ENCODE results near the gene C2CD2.

The C2CD2 gene

GRCh38 chr21:41926117-41926806, 27.6 kb downstream of the C2CD2 start:
- CTCF ChIA-PET = interaction anchor here (1.2 to 1.5 kb wide), 3 partner anchors 20 to 191 kb away, joined by 3 to 5 read pairs (median 3); no protein-coding TSS in a partner anchor
- peak; percentile 53 for DNase-seq
- Mint-ChIP-seq H3K4me1 (peaks cover 69% of the 10 kb centered on the region), H3K27ac (peak overlapping the region; percentile 99), H3K27me3 (no peaks in the 10 kb centered on the region), H3K9me3 (no peaks in the 10 kb centered on the region), H3K4me3 (peak overlapping the region; percentile 92), H3K36me3 (peaks cover 9% of the 10 kb centered on the region)

GRCh38 chr21:41925767-41926116, 28.1 kb downstream of the C2CD2 start:
- Mint-ChIP-seq H3K27me3 (no peaks in the 10 kb centered on the region), H3K4me3 (peak overlapping the region; percentile 92), H3K36me3 (peaks cover 9% of the 10 kb centered on the region), H3K4me1 (peaks cover 69% of the 10 kb centered on the region), H3K27ac (peak overlapping the region; percentile 99), H3K9me3 (no peaks in the 10 kb centered on the region)
- DNase-seq = no peak
- CTCF ChIA-PET = interaction anchor here (1.3 to 1.5 kb wide), 2 partner anchors 19 to 192 kb away, joined by 3 read pairs; no protein-coding TSS in a partner anchor

- no peak for DNase-seq
- H3K9me3 Mint-ChIP-seq = no peaks in the 10 kb centered on the region
- H3K27ac Mint-ChIP-seq = no peak overlapping the region
- peaks cover 9% of the 10 kb centered on the region for H3K36me3 Mint-ChIP-seq
- H3K4me3 Mint-ChIP-seq = no peak overlapping the region
- CTCF ChIA-PET = interaction anchor here (1.2 to 1.4 kb wide), 3 partner anchors 12 to 183 kb away, joined by 3 to 6 read pairs (median 4); no protein-coding TSS in a partner anchor
- no peaks in the 10 kb centered on the region for H3K27me3 Mint-ChIP-seq
- H3K4me1 Mint-ChIP-seq = peaks cover 66% of the 10 kb centered on the region
These were observed 29.5 kb downstream of the C2CD2 start for GRCh38 chr21:41924368-41924754.

- Mint-ChIP-seq H3K36me3 (peaks cover 10% of the 10 kb centered on the region), H3K27me3 (no peaks in the 10 kb centered on the region), H3K4me3 (peak overlapping the region; percentile 41), H3K9me3 (no peaks in the 10 kb centered on the region), H3K27ac (peak overlapping the region; percentile 15), H3K4me1 (peaks cover 63% of the 10 kb centered on the region)
- no peak for DNase-seq
- CTCF ChIA-PET = interaction anchor here (1.2 to 1.4 kb wide), 3 partner anchors 12 to 184 kb away, joined by 3 to 6 read pairs (median 4); no protein-coding TSS in a partner anchor
These were observed 30.0 kb downstream of the C2CD2 start for GRCh38 chr21:41923631-41924367.

GRCh38 chr21:41923186-41923585, 30.6 kb downstream of the C2CD2 start:
- no peak for DNase-seq
- Mint-ChIP-seq H3K27ac (peak overlapping the region; percentile 15), H3K27me3 (no peaks in the 10 kb centered on the region), H3K9me3 (no peaks in the 10 kb centered on the region), H3K4me3 (no peak overlapping the region), H3K4me1 (peaks cover 56% of the 10 kb centered on the region), H3K36me3 (peaks cover 10% of the 10 kb centered on the region)
- CTCF ChIA-PET = interaction anchor here (1.2 to 1.4 kb wide), 2 partner anchors 11 to 184 kb away, joined by 3 to 4 read pairs; no protein-coding TSS in a partner anchor

GRCh38 chr21:41921021-41921420, 32.8 kb downstream of the C2CD2 start:
- no peak for DNase-seq
- no peak overlapping the region for H3K4me3 Mint-ChIP-seq
- H3K27ac Mint-ChIP-seq = no peak overlapping the region
- H3K36me3 Mint-ChIP-seq = peaks cover 16% of the 10 kb centered on the region
- H3K4me1 Mint-ChIP-seq = peaks cover 35% of the 10 kb centered on the region
- CTCF ChIA-PET = no interaction called here
- no peaks in the 10 kb centered on the region for H3K27me3 Mint-ChIP-seq
- no peaks in the 10 kb centered on the region for H3K9me3 Mint-ChIP-seq

GRCh38 chr21:41920476-41920875, 33.3 kb downstream of the C2CD2 start:
- H3K27me3 Mint-ChIP-seq = no peaks in the 10 kb centered on the region
- CTCF ChIA-PET = no interaction called here
- peaks cover 29% of the 10 kb centered on the region for H3K4me1 Mint-ChIP-seq
- no peak for DNase-seq
- no peaks in the 10 kb centered on the region for H3K9me3 Mint-ChIP-seq
- no peak overlapping the region for H3K4me3 Mint-ChIP-seq
- no peak overlapping the region for H3K27ac Mint-ChIP-seq
- peaks cover 16% of the 10 kb centered on the region for H3K36me3 Mint-ChIP-seq

GRCh38 chr21:41919666-41920398, 34.0 kb downstream of the C2CD2 start:
- H3K9me3 Mint-ChIP-seq = no peaks in the 10 kb centered on the region
- DNase-seq = no peak
- no peak overlapping the region for H3K27ac Mint-ChIP-seq
- no peaks in the 10 kb centered on the region for H3K27me3 Mint-ChIP-seq
- no peak overlapping the region for H3K4me3 Mint-ChIP-seq
- CTCF ChIA-PET = no interaction called here
- peaks cover 23% of the 10 kb centered on the region for H3K4me1 Mint-ChIP-seq
- H3K36me3 Mint-ChIP-seq = peaks cover 16% of the 10 kb centered on the region

- H3K4me3 Mint-ChIP-seq = no peak overlapping the region
- no peak for DNase-seq
- no peaks in the 10 kb centered on the region for H3K27me3 Mint-ChIP-seq
- H3K4me1 Mint-ChIP-seq = peaks cover 13% of the 10 kb centered on the region
- no peak overlapping the region for H3K27ac Mint-ChIP-seq
- no peaks in the 10 kb centered on the region for H3K9me3 Mint-ChIP-seq
- CTCF ChIA-PET = interaction anchor here (1.3 kb wide), 1 partner anchor 189 kb away, joined by 3 read pairs; no protein-coding TSS in a partner anchor
- H3K36me3 Mint-ChIP-seq = peaks cover 18% of the 10 kb centered on the region
These were observed 35.1 kb downstream of the C2CD2 start for GRCh38 chr21:41918561-41919358.

GRCh38 chr21:41917531-41917930, 36.3 kb downstream of the C2CD2 start:
- CTCF ChIA-PET = interaction anchor here (1.3 to 2.0 kb wide), 2 partner anchors 100 to 190 kb away, joined by 3 to 10 read pairs; no protein-coding TSS in a partner anchor
- H3K36me3 Mint-ChIP-seq = peaks cover 12% of the 10 kb centered on the region
- no peak overlapping the region for H3K4me3 Mint-ChIP-seq
- H3K9me3 Mint-ChIP-seq = no peaks in the 10 kb centered on the region
- H3K4me1 Mint-ChIP-seq = peaks cover 4% of the 10 kb centered on the region
- no peak for DNase-seq
- H3K27ac Mint-ChIP-seq = no peak overlapping the region
- H3K27me3 Mint-ChIP-seq = no peaks in the 10 kb centered on the region

GRCh38 chr21:41916888-41917433, 36.9 kb downstream of the C2CD2 start:
- H3K27ac Mint-ChIP-seq = no peak overlapping the region
- CTCF ChIA-PET = interaction anchor here (2.0 kb wide), 1 partner anchor 100 kb away, joined by 10 read pairs; no protein-coding TSS in a partner anchor
- H3K4me1 Mint-ChIP-seq = peaks cover 4% of the 10 kb centered on the region
- no peaks in the 10 kb centered on the region for H3K9me3 Mint-ChIP-seq
- no peak for DNase-seq
- H3K36me3 Mint-ChIP-seq = peaks cover 12% of the 10 kb centered on the region
- H3K4me3 Mint-ChIP-seq = no peak overlapping the region
- H3K27me3 Mint-ChIP-seq = no peaks in the 10 kb centered on the region

- CTCF ChIA-PET = interaction anchor here (0.7 kb wide), 1 partner anchor 19 kb away, joined by 4 read pairs; no protein-coding TSS in a partner anchor
- no peak for DNase-seq
- Mint-ChIP-seq H3K27ac (no peak overlapping the region), H3K9me3 (no peaks in the 10 kb centered on the region), H3K27me3 (no peaks in the 10 kb centered on the region), H3K4me3 (no peak overlapping the region), H3K36me3 (peaks cover 18% of the 10 kb centered on the region), H3K4me1 (no peaks in the 10 kb centered on the region)
These were observed 38.9 kb downstream of the C2CD2 start for GRCh38 chr21:41914965-41915364.

- Mint-ChIP-seq H3K9me3 (no peaks in the 10 kb centered on the region), H3K27ac (no peak overlapping the region), H3K27me3 (no peaks in the 10 kb centered on the region), H3K4me1 (no peaks in the 10 kb centered on the region), H3K4me3 (no peak overlapping the region), H3K36me3 (peaks cover 18% of the 10 kb centered on the region)
- no peak for DNase-seq
- CTCF ChIA-PET = interaction anchor here (1.3 kb wide), 1 partner anchor 98 kb away, joined by 3 read pairs; no protein-coding TSS in a partner anchor
These were observed 39.5 kb downstream of the C2CD2 start for GRCh38 chr21:41914358-41914757.
